ENCODE data around the gene PDCD4.

Gene PDCD4

DNA sequence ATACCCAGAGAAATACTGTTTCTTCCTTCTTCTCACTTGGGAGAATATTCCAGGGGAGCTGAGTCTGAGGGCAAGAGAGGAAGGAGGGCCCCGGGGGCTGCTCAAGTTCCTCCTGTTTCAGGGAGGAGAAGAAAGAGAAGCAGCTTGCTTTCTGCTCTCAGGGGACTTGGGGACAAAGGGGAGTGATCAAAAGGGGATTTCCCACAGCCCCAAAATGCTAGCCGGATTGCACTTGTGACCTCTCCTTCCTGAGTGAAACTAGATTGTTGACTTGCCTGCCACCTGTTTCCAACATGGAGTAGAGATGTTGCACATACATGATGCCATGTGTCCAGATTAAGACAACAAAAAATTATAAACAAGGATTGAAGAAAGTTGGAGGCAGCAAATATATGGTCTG lies 28.7 kb upstream of the PDCD4 start:
- DNase-seq: no peak

DNA sequence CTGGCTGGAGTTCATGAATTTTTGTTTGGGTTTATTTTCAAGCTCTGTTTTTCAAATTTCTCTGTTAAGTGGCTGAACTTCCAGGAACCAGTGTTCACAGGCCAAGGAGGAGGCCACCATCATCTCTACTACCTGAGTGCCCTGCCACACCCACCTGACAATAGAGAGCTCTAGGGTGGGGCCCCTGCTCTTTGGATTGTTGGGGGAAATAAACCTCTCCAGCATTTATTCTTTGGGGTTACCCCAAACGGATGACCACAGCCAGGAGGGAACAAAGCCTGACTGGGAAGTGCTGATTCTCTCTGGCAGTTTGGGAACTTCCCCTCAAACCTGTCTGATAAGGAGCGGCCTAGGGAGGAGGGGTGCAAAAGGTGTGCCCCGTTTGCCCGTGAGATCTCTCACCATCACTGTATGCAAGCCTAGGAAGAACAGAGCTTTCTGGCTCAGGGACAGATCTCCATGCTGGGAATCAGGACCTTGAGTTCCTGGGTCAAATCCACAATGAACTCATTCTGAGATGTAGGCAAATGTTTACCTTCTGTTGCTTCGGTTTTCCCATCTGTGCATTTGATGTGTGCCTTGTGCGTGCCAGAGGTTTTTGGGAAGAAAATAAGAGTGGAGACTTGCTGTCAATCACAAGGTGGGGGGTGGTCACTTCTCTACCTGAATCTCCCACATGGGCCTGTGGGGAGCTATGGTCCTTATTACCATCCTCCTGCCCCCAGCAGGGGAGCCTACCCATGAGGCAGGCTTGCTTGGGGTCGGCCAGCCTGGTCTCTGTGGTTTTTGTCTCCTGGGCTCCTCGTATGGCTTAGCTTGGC lies 27.7 kb upstream of the PDCD4 start:
- DNase-seq: no peak

GRCh38 chr10:110844617-110844881 lies 27.2 kb upstream of the PDCD4 start:
- no peak for DNase-seq

DNA sequence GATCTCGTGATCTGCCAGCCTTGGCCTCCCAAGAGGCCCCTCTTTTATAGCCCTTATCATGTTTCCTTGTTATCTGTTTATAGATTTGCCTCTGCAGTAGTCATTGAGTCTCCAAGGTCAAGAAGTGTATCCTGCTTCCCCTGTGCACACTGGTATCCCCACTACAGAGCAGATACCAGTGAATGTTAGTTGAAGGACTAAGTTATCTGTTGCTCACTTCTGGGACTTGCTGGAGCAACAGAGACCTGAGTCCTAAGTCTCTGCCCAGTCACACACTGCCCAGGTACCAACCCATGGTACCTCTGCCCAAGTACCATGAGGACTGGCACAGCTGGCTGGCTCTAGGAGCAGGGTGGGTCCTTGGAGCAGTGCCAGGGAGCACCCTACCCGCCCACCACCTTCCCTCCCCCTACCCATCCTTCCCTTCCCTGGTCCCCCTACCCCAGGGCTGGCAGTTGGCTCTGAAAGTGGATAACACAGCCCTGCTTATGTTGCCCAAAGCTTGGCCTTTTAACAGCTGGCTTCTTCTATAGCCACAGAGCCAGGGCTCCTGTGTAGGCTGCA lies 26.5 kb upstream of the PDCD4 start:
- no peak for DNase-seq

DNA sequence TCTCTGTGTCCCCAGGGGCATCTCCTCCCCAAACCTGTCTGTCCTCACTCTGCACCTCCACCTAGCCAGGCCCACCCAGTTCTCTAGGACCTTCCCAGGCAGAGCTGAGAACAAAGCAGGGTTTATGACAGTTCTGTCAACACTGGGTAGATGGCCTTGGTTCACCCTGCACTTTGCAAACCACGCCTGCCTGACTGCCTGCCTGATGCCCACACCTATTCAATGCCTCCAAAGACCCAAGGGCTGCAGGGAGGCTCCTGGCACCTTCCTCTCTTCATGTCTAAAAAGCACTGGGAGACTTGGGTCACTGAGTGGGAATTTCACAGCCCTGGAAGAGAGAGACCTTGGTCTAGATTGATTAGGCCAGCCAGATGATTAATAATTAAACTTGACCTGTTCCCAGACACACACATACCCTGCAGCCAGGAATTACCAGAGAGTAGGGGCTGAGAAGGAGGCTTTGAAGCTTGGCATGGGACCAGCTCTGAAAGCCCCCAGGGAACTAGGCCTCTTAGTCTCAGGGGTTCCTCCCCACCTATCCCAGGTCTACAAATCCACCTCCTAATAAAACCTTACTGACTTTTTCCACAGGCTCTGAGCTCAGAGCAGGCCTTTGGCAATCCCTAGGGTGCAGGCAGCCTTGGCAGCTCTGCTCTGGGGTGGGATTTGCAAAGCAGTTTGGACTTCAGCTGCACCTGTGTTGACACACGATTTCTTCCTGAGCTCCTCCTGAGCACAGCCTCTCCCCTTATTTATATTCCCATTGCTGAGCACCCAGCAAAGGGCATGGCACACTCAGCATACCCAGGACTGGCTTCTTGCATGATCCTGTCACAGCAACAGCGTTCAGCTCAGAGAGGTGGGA lies 25.7 kb upstream of the PDCD4 start:
- no peak for DNase-seq

DNA sequence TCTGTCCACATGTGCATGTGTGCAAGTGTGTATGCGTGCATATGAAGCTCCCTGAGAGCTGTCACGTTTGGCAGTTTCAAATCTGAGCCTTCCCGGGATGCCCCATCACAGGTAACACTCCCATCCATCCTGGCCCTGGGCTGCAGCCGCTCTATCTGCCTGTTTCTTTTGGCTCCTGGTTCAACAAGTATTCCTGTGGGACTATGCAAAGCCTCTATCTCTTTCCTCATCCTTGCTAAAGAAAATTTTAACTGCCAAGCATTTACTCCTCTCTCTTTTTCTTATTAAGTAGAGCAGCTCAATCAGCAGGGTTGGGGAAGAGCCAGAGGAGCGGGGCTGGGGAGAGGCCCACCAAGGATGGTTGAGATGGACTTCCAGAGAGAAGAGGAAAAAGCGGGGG lies 24.4 kb upstream of the PDCD4 start:
- no peak for DNase-seq

DNA sequence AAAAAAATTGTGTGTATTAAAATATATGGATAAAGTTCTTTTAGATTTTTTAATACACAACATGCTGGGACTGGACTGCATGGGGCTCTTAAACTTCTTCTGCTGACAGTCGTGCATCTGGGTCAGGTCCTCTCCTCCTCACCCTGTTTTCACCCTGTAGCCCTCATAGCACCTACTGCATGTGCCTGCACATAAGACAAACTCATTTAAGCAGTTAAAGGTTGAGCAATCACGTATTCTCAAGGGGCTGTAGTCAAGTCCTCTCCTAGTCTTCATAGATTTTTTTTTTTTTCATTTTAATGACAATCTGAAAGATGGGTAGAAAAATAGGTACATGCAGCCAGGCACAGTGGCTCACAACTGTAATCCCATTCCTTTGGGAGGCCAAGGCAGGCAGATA lies 23.6 kb upstream of the PDCD4 start:
- no peak for DNase-seq

GRCh38 chr10:110850099-110850498 lies 21.6 kb upstream of the PDCD4 start:
- no peak for DNase-seq

- no peak for DNase-seq
Measured at GRCh38 chr10:110851020-110851612, 20.6 kb upstream of the PDCD4 start.

- no peak for DNase-seq
Measured at GRCh38 chr10:110852255-110852896, 19.4 kb upstream of the PDCD4 start.

GRCh38 chr10:110852947-110853346 lies 18.8 kb upstream of the PDCD4 start:
- DNase-seq: no peak

GRCh38 chr10:110853921-110854605 lies 17.7 kb upstream of the PDCD4 start:
- DNase-seq: no peak

DNA sequence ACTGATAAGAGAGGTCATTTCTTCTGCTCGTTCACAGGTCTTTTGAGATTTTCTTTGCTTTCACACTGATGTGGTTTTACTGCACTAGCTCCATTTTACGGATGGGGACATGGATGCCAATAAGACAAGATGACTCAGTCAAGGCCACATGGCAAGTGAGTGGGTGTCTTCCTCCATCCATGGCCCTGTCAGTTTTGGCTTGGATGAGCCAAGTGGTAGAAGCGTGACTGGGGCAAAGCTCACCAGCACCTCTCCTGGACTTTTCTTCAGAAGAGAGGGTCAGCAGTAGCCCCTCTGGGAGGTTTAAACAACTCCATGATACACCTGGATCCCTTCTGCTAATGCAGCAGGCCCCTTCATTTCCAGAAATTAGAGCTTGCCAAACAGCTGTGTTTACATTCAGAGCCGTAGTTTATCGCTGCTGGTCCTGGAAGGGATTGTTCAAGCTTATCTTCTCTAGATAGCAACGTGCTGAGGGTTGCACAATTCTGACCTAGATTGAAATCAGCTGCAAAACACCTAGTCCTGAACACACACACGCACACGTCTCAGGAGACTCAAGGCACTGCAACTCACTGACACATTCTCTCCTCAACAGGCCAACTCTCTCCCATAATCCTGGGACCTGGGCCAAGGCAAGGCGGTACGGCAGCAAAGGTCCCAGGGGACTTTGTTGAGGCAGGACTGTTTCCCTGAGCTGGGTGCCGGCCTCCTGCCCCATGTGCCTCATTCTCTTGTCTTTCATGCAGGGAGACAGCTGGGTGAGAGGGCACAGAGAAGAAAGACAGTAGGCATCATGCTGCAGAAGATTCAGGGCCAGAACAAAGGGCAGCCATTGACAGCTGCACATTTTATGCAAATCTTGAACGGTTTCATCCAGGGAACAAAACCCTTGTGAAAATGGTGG lies 14.2 kb upstream of the PDCD4 start:
- no peak for DNase-seq

DNA sequence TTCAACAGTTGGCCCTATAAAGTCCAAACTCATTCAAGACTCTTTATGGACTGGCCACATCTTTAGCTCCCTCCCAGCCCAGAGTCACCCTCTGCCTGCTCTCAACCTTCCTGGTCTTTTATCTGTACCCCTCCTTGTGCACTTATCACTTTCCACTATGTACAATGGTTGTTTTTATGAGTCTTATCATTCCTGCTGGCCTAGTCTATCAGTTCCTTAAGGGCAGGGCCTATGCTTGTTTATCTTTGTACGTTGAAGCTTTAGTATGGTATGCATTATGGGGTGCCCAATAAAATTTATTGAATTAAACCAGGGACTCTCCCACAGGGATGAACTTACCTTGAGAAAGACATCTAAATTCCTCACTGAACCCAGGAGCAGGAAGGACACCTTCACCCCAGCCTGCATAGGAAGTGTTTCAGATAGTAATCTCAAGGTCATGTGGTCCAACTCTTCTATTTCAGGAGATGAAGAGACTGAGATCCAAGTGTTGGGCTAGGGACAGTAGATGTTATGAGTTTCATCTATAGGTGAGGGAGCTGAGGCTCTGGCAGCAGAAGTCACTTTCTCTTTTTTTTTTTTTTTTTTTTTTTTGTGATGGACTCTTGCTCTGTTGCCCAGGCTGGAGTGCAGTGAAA lies 13.3 kb upstream of the PDCD4 start:
- no peak for DNase-seq

DNA sequence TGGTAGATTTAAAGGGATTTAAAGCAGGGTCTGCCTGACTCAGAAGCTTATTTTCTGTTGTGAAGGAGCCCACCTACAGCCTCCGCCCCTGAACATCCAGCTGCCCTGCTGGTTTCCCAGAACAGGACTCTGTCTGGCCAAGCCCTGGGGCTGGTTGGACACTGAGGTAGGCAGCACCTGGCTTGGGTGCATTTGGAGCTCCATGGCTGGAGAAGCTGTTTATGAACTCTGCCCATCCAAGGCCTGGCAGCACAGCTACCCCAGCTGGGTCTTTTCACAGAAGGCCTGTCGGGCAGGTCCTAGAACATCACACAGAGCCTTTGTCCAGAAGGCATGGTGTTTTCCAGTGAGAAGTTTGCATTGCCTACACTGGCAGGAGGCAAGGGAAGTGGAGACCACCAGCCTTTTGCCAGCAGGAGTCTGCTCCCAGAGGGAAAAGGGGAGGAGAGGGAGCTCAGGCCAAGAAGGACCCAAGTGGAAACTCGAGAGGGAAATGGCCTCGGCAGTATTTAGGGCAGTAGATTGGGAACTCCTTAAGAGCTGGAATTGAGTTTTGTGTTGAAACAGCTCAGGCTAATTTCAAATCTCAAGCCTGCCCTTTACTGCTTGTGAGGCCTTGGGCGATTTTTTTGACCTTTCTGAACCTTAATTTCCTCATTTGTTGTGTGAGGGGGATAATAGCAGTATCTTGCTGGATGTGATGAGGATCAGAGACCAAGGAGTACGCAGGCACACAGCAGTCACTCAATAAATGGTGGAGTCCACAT lies 12.3 kb upstream of the PDCD4 start:
- no peak for DNase-seq

- no peak for DNase-seq
Measured at GRCh38 chr10:110859973-110860376, 11.8 kb upstream of the PDCD4 start.

DNA sequence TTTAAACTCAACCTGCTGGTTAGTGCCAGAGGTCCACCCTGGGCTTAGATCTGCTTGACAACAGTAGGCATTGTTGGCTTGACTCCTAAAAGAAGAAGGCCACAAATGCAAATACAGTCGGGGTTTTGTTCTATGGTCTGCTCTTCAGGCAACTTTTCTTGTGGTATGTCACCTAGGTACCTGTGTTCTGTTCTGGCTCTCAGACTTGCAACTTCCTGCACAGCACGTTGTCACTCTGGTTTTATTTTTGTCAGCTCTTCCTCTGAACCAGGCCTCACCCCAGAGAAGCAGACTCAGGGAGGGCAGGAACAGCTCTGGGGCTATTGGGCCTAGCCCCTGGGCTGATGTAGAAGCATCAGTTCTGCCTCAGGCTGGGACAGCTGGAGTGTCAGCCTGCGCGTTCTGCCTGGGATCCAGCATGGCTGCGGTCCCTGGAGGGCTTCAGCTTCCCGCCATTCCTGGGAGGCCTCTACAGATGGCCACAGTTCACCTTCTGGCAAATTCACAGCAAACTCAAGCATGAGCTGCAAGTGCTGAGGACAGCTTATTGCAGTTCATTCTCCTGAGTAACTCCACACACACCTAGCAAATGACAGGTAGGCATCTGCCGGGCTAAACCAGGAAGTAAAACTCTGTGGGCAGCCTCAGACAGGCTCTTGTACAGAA lies 11.0 kb upstream of the PDCD4 start:
- no peak for DNase-seq

DNA sequence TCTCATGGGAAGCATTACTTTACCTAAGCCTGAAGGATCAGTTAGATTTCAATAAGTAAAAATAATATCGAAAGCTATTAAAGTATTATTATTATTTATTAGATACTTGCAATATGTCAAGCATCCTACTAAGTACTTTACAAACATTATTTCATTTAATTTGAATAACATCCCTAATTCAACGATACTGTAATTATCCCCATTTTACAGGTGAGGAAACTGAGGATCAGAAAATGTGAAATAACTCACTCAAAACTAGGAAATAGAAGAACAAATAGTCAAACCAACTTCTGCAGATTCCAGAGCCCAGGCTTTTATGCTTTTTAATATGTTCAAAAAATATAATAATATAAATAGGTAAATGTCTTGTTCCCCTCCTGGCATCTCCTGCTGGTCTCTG lies 10.3 kb upstream of the PDCD4 start:
- DNase-seq: no peak

DNA sequence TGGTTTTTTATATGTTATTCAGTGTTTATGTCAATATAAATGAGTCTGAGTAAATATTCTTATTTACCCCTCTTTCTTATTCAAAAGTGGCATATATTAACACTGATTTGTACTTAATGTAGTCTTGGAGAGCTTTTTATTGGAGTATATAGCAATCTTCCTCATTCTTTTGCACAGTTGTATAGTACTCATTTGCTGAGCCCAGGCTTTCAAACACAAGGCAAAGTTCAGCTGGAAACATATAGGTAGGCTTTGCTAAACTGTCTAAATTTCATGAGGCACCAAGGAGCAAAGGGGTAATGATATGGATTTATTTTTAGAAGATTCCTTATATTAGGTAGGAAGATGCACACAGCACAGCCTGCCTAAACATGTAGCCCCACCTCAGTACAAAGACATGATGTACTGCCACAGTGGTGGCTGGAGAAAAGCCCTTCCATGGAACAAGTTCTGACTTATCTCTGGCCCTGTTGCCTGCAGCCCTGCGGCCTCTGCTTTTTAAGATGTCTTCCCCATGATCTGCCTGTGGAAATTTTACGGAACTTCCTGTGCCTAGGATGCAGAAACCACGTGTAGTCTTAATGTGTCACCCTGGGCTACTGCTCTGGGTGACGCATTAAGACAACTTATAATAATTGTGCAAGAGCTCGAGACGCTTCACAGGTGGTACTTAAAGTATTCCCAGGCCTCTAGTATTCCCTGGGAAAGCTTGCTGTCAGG lies 9.6 kb upstream of the PDCD4 start:
- no peak for DNase-seq
